IgD-negative memory B cell (primary cell): ENCODE measurements around the gene GAD1. TPM values are rescaled to one million over a fixed set of nuclear protein-coding genes. Genes with fewer than 3 reads are reported as not detected.

ENCODE experiments used
- H3K27ac Mint-ChIP-seq, 3 donors: one replicate each; pipeline ENCODE4 v1.8.0; 2020 to 2022; ENCODE audit warnings: mild to moderate bottlenecking in 3 of 3, mixed read lengths in 3 of 3, moderate library complexity in 1 of 3
- H3K27me3 Mint-ChIP-seq: one replicate; pipeline ENCODE4 v1.8.0; 2021; ENCODE audit warnings: mixed read lengths
- H3K36me3 Mint-ChIP-seq: one replicate; pipeline ENCODE4 v1.8.0; 2020; ENCODE audit warnings: mild to moderate bottlenecking, mixed read lengths
- H3K4me1 Mint-ChIP-seq, 3 donors: one replicate each; pipeline ENCODE4 v1.8.0; 2020 to 2022; ENCODE audit warnings: mixed read lengths in 3 of 3, mild to moderate bottlenecking in 1 of 3
- H3K4me3 Mint-ChIP-seq, 4 donors: one replicate each; pipeline ENCODE4 v1.8.0; 2020 to 2022; ENCODE audit warnings: mild to moderate bottlenecking in 4 of 4, mixed read lengths in 4 of 4, moderate library complexity in 3 of 4
- H3K9me3 Mint-ChIP-seq, 3 donors: one replicate each; pipeline ENCODE4 v1.8.0; 2020 to 2021; ENCODE audit warnings: mixed read lengths in 3 of 3, mild to moderate bottlenecking in 1 of 3
- polyA plus RNA-seq: library from polyadenylated mRNA; unstranded; fragments of 300-500 nt; fragmentation: Illumina TruSeq; gene quantifications from one replicate; pipeline ENCODE4 v1.2.3, GENCODE V29; 2021

GAD1 gene
- not detected for polyA plus RNA-seq

GRCh38 chr2:170816504-170817092 is at the start of gene GAD1:
GAD1 (plus strand) TSS chr2:170816887; CDS start chr2:170818592, 1,705 bp downstream.
- H3K36me3 Mint-ChIP-seq = no peaks in the 10 kb centered on the region

DNA sequence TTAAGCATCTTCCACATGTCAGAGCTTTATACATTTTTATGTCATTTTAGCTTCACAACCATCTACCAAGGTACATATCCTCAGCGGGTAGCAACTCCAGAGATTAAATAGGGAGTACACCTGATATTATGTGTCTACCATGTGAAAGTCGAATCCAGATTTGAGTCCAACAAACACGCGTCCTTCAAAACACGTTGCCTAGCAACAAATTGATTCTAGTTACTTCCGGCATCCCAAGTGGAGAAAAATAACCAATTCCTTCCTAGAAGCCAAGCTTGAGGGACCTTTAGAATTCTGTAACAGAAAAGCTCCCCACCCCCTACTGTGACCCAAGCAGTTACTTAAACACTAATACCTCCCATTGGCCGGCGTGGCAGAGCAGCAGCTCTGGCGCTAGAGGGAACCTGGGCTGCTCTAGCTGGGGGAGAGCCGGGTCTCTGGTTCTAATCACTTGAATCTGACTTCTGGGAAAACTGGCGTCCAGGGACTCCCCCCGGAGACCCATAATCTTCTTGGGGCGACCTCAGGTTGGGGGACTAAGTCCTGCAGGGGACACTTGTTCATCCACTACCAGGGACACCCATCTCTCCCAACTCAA is 46.6 kb upstream of the GAD1 start, which contains the start of gene ERICH2:
Gene ERICH2, plus strand, starts transcription at position 371 of the 598 bp plus-strand sequence. CDS start 304 bp downstream, outside the sequence.
- H3K4me3 Mint-ChIP-seq = peak within 1 kb of the TSS; percentile 80 to 92 (median 84)
- H3K4me1 Mint-ChIP-seq = peaks cover 4 to 13% (median 8%) of the 10 kb centered on the region in 3 donors
- H3K36me3 Mint-ChIP-seq = no peaks in the 10 kb centered on the region
- H3K9me3 Mint-ChIP-seq = peaks cover 0 to 2% (median 0%) of the 10 kb centered on the region in 3 donors
- peaks cover 13% of the 10 kb centered on the region for H3K27me3 Mint-ChIP-seq
- H3K27ac Mint-ChIP-seq = peak within 1 kb of the TSS in 2 of 3 donors; percentile 76 to 86

More at GRCh38 chr2:170816504-170817092, at the start of gene GAD1:
- H3K4me3 Mint-ChIP-seq = peak within 1 kb of the TSS; percentile 67 to 90 (median 86)
- peaks cover 0 to 8% (median 0%) of the 10 kb centered on the region in 3 donors for H3K9me3 Mint-ChIP-seq
- peak within 1 kb of the TSS; percentile 92 to 95 (median 94) for H3K27ac Mint-ChIP-seq
- H3K27me3 Mint-ChIP-seq = peaks cover 70% of the 10 kb centered on the region
- H3K4me1 Mint-ChIP-seq = peaks cover 15 to 26% (median 23%) of the 10 kb centered on the region in 3 donors

- Mint-ChIP-seq H3K36me3 (no peaks in the 10 kb centered on the region), H3K27ac (peak overlapping the region in 2 of 3 donors; percentile 76 to 86), H3K9me3 (peaks cover 0 to 2% (median 0%) of the 10 kb centered on the region in 3 donors), H3K4me1 (peaks cover 4 to 13% (median 8%) of the 10 kb centered on the region in 3 donors), H3K27me3 (peaks cover 12% of the 10 kb centered on the region), H3K4me3 (peak overlapping the region; percentile 80 to 92 (median 84))
Measured at GRCh38 chr2:170770606-170771420, 45.9 kb upstream of the GAD1 start.

DNA sequence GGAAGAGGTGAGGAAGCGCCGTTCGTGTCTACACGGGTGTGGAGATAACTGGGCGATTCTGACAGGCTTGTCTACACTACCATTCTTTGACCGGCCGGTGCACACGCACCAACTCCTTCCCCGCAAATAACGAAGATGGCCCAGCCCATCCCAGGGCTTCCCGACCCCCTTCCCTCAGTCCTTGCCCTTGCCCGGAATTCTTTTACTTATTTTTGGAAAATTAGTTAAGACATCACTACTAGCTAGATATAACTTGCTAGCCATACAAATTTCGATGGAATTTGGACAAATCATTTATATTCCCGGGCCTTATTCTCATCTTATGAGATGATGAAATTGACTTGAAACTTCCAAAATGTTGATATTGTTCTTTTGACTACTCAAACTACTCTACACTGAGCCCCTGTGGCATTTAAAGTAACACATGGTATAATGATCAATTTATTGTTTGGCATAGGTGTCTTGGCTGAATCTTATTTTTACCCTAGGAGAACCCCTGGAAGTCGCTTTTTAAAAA is 45.2 kb upstream of the GAD1 start:
- Mint-ChIP-seq H3K27ac (peak overlapping the region in 1 of 3 donors; percentile 61), H3K36me3 (no peaks in the 10 kb centered on the region), H3K27me3 (peaks cover 15% of the 10 kb centered on the region), H3K9me3 (peaks cover 0 to 2% (median 0%) of the 10 kb centered on the region in 3 donors), H3K4me3 (peak overlapping the region; percentile 75 to 89 (median 84)), H3K4me1 (peaks cover 4 to 13% (median 8%) of the 10 kb centered on the region in 3 donors)

- Mint-ChIP-seq H3K36me3 (no peaks in the 10 kb centered on the region), H3K27ac (peak overlapping the region in 1 of 3 donors; percentile 23), H3K4me3 (peak overlapping the region in 3 of 4 donors; percentile 71 to 80 (median 72)), H3K9me3 (peaks cover 0 to 2% (median 0%) of the 10 kb centered on the region in 3 donors), H3K27me3 (peaks cover 16% of the 10 kb centered on the region), H3K4me1 (peaks cover 4 to 13% (median 8%) of the 10 kb centered on the region in 3 donors)
Measured at GRCh38 chr2:170772295-170772694, 44.4 kb upstream of the GAD1 start.

DNA sequence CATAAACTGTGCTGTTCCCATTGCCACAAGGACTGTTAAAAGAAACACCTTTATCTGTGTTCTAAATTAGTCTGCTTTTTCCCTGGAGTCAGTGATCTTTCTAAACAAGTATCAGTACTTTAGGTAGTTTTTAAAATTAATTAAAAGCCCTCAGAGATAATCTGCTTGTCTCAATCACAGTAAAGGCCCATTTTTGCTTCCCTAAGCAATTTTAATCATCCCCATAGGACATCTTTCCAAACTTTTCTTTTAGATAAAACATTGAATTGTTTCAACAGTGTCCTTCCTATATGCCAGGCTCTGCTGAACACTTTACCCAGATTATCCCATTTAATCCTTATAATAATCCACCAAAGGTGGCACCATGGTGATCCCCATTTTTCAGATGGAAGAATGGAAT is 42.6 kb upstream of the GAD1 start:
- H3K4me3 Mint-ChIP-seq = no peak overlapping the region
- peaks cover 0 to 2% (median 0%) of the 10 kb centered on the region in 3 donors for H3K9me3 Mint-ChIP-seq
- H3K4me1 Mint-ChIP-seq = peaks cover 4 to 13% (median 8%) of the 10 kb centered on the region in 3 donors
- H3K27me3 Mint-ChIP-seq = peaks cover 16% of the 10 kb centered on the region
- no peak overlapping the region for H3K27ac Mint-ChIP-seq
- H3K36me3 Mint-ChIP-seq = no peaks in the 10 kb centered on the region

DNA sequence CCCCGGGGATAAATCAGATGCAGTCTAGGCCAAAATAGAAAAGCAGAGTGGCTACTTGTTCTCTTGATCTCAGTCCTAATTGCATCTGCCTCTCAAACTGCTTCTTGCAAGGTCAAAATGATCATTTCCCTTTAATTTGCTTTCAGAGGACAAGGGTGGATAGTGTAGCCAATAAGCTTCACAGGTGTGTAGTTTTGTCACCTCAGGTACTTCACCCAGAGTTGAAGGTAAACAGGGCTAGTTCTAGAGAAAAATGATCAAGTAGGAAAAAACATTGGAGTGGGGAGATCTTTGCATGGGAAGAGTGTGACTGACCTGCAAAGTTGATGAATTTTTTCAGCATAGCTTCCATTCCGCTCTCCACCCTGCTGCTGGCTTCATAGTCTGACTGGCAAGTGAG is 37.8 kb upstream of the GAD1 start:
- H3K27ac Mint-ChIP-seq = peak overlapping the region in 1 of 3 donors; percentile 53
- peaks cover 0 to 2% (median 0%) of the 10 kb centered on the region in 3 donors for H3K9me3 Mint-ChIP-seq
- peaks cover 5% of the 10 kb centered on the region for H3K27me3 Mint-ChIP-seq
- H3K4me1 Mint-ChIP-seq = no peaks in the 10 kb centered on the region
- no peak overlapping the region for H3K4me3 Mint-ChIP-seq
- H3K36me3 Mint-ChIP-seq = no peaks in the 10 kb centered on the region

DNA sequence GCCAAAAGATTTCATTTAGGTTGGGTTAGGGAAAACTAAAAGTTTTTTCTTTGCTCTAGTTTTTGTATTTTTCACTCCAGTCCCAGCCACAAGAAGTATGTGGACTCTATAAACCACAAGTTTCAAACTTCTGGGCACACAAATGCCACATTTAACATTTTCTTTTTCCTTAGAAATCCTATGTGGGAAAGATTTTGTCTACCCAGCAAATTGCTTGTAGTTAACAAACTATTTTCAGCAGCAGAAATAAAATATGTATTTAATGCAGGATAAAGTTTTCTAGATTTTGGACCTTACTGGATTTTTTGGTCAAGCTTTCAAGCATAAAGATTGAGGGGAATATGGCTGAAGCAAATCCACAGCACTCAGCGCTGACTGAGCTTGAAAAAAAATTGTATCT is 37.4 kb upstream of the GAD1 start:
- H3K4me3 Mint-ChIP-seq = no peak overlapping the region
- no peaks in the 10 kb centered on the region for H3K4me1 Mint-ChIP-seq
- H3K27ac Mint-ChIP-seq = no peak overlapping the region
- H3K36me3 Mint-ChIP-seq = no peaks in the 10 kb centered on the region
- peaks cover 4% of the 10 kb centered on the region for H3K27me3 Mint-ChIP-seq
- peaks cover 0 to 2% (median 0%) of the 10 kb centered on the region in 3 donors for H3K9me3 Mint-ChIP-seq

- Mint-ChIP-seq H3K4me1 (no peaks in the 10 kb centered on the region), H3K9me3 (no peaks in the 10 kb centered on the region), H3K36me3 (no peaks in the 10 kb centered on the region), H3K4me3 (no peak overlapping the region), H3K27me3 (peaks cover 2% of the 10 kb centered on the region), H3K27ac (no peak overlapping the region)
Measured at GRCh38 chr2:170782673-170783072, 34.0 kb upstream of the GAD1 start.

DNA sequence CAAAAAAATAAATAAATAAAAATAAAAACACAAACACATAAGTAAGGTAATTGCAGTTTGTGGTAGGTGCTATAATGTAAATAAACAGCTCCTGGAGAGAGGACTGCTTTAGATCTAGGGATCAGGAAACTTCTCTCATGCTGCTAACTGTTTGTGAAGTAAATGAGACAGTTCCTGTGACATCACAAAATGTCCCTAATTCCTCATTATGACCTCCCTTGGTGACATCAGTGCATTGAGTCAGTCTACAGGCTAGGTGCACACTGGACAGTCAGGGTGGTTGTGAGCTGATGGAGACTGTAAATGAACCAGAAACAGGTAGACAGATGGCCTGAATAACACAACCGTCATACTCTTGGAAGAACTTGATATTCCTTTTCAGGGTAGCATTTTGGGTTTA is 33.1 kb upstream of the GAD1 start:
- H3K36me3 Mint-ChIP-seq = no peaks in the 10 kb centered on the region
- no peaks in the 10 kb centered on the region for H3K4me1 Mint-ChIP-seq
- H3K4me3 Mint-ChIP-seq = no peak overlapping the region
- H3K27me3 Mint-ChIP-seq = peaks cover 2% of the 10 kb centered on the region
- no peaks in the 10 kb centered on the region for H3K9me3 Mint-ChIP-seq
- no peak overlapping the region for H3K27ac Mint-ChIP-seq

DNA sequence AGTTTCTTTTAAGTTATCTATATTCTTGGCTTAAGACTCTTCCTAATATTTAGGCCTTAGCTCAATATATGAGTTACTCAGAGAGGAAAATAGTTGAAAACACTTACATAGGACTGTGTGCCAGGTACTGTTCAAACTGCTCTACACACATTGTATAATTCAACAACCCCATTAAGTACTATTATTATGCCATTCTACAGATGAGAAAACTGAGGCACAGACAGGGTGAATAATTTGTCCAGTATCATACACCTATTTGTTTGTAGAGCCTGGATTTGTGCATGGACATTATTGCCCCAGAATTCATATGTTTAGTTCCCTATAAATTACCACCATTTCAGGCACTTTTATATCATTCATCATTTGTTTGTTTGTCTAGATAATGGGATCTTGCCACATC is 17.7 kb upstream of the GAD1 start:
- Mint-ChIP-seq H3K9me3 (peaks cover 0 to 1% (median 0%) of the 10 kb centered on the region in 3 donors), H3K27ac (no peak overlapping the region), H3K27me3 (no peaks in the 10 kb centered on the region), H3K4me3 (no peak overlapping the region), H3K4me1 (no peaks in the 10 kb centered on the region), H3K36me3 (no peaks in the 10 kb centered on the region)

DNA sequence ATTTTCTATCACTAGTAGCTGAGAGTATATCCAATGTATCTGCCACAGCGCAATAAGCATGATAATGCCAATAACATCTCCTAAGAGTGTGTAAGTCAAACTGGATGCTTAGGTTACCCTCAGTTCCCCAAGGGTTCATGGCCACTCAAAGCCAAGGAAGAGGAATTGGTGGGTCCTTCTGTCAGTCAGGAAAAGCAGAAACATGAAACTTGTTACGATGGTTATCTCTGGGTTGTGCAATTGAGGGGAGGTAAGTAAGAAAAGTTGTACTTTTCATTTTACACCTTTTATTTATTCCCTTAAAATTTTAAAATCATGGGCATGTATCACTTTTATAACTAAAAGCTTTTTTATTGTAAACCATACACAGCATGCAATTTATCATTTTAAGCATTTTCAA is 10.1 kb upstream of the GAD1 start:
- Mint-ChIP-seq H3K36me3 (peaks cover 1% of the 10 kb centered on the region), H3K27ac (no peak overlapping the region), H3K27me3 (peaks cover 9% of the 10 kb centered on the region), H3K4me1 (no peaks in the 10 kb centered on the region), H3K4me3 (no peak overlapping the region), H3K9me3 (no peaks in the 10 kb centered on the region)

DNA sequence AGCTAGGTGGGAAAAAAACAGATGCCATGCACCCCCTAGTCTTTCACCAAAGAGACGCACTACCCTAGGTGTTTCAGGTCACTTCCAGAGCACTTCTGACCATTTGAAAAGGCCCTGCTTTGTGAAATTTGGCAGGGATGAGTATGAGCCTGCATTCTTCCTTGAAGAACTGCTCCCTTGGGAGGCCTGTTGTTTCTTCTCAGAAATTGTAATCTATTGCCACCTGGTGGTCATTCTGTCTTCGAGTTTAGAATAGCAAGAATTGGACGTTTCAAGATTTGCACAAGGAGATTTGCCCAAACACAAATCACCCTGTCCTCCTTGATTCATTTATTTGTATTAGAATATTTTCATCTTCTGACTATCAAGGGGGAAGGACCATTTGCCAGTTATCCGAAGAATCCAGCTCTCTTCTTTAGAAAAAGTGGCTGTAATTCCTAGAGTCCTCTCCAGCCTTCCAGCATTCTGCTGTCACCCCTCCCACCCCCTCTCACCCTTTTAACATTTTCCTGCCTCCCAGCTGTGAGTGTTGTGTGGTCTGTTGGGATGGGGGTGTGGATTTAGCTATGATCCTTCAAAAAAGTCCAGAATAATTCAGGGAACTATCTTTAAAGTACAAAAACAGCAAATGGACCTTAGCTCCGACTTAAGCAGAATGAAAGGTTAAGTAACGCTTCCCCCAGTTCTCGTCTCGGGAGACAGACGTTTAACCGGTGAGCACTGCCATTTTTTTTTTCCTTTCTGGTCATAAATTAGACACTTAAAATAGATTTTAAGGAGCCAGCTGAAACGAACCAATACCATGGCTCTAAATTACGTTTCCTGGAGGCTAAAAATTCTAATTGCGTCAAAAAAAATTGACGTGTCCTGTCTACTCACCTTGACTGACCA is 3.7 kb upstream of the GAD1 start:
- peaks cover 56% of the 10 kb centered on the region for H3K27me3 Mint-ChIP-seq
- H3K36me3 Mint-ChIP-seq = peaks cover 1% of the 10 kb centered on the region
- H3K27ac Mint-ChIP-seq = peak overlapping the region; percentile 68 to 94 (median 88)
- peak overlapping the region in 2 of 4 donors; percentile 39 to 84 for H3K4me3 Mint-ChIP-seq
- peaks cover 4 to 10% (median 7%) of the 10 kb centered on the region in 3 donors for H3K4me1 Mint-ChIP-seq
- H3K9me3 Mint-ChIP-seq = no peaks in the 10 kb centered on the region
